NT2/D1 (cell line): ENCODE results near the gene CNPY2.
"Not testable (repeated sequence)": the region's sequence is repeated elsewhere in the genome, so short reads cannot be mapped to it uniquely, and the experiment has no call there.

Experiments
- SUZ12 ChIP-seq: IDR thresholded peaks from 2 replicates; pipeline ENCODE4 v1.6.1; 2011; ENCODE audit not compliant: insufficient read length, insufficient read depth; ENCODE audit errors: extremely low read depth
- YY1 ChIP-seq: IDR thresholded peaks from 2 replicates; pipeline ENCODE4 v1.6.1; 2011; ENCODE audit not compliant: insufficient read length, insufficient read depth

DNA sequence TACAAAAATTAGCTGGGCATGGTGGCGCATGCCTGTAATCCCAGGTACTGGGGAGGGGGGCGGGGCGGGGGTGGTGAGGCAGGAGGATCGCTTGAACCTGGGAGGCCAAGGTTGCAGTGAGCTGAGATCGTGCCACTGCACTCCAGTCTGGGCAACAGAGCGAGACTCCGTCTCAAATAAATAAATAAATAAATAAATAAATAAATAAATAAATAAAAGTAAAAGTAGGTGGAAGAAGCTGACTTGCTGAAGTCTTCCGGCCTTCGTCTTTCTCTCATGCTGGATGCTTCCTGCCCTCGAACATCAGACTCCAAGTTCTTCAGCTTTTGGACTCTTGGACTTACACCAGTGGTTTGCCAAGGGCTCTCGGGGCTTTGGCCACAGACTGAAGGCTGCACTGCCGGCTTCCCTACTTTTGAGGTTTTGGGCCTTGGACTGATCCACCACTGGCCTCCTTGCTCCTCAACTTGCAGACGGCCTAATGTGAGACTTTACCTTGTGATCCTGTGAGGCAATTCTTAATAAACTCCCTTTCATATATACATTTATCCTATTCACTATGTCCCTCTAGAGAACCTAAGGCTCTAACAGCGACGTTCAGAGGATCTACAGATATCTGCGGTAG, 49.6 kb downstream of the CNPY2 start:
- not testable (repeated sequence) for TF ChIP-seq YY1, SUZ12
